Mesendoderm (in vitro differentiated cells): ENCODE measurements around the gene PAX9.
A peak's percentile ranks its signal among the peaks of the same experiment; 100 is the strongest.

Source experiments
- DNase-seq: peaks from one replicate; pipeline ENCODE4 v3.0.0; 2013
- H2AK5ac ChIP-seq: 2 replicates; pipeline ENCODE4 v1.6.1; 2013; ENCODE audit warnings: low read length, inconsistent platforms
- H2BK120ac ChIP-seq: 2 replicates; pipeline ENCODE4 v1.6.1; 2013; ENCODE audit warnings: low read depth, mild to moderate bottlenecking, low read length, moderate library complexity, mixed read lengths
- H2BK15ac ChIP-seq: replicated peaks from 2 replicates; pipeline ENCODE4 v1.6.1; 2013; ENCODE audit warnings: low read depth, mild to moderate bottlenecking, moderate library complexity
- H2BK5ac ChIP-seq: 2 replicates; pipeline ENCODE4 v1.6.1; 2013; ENCODE audit warnings: low read length, inconsistent platforms
- H3K18ac ChIP-seq: 2 replicates; pipeline ENCODE4 v1.6.1; 2013; ENCODE audit warnings: mild to moderate bottlenecking, low read length, mixed read lengths
- H3K23ac ChIP-seq: one replicate; pipeline ENCODE4 v1.6.1; 2013; ENCODE audit warnings: low read length
- H3K27ac ChIP-seq: 2 replicates; pipeline ENCODE4 v1.5.1; 2013; ENCODE audit warnings: low read depth, mild to moderate bottlenecking, inconsistent platforms, low read length, moderate library complexity
- H3K27me3 ChIP-seq: 2 replicates; pipeline ENCODE4 v1.6.1; 2013; ENCODE audit warnings: low read length, control low read depth, mild to moderate bottlenecking, inconsistent platforms; ENCODE audit not compliant: insufficient read depth, poor library complexity
- H3K36me3 ChIP-seq: 2 replicates; pipeline ENCODE4 v1.6.1; 2013; ENCODE audit warnings: low read length, inconsistent platforms; ENCODE audit not compliant: control insufficient read depth, insufficient read depth
- H3K4ac ChIP-seq: one replicate; pipeline ENCODE4 v1.6.1; 2013; ENCODE audit warnings: low read depth, mild to moderate bottlenecking, low read length, moderate library complexity
- H3K4me1 ChIP-seq: 2 replicates; pipeline ENCODE4 v1.6.1; 2013; ENCODE audit warnings: low read depth, low read length, inconsistent platforms; ENCODE audit not compliant: control insufficient read depth
- H3K4me2 ChIP-seq: 2 replicates; pipeline ENCODE4 v1.6.1; 2013; ENCODE audit warnings: low read length
- H3K4me3 ChIP-seq: 2 replicates; pipeline ENCODE4 v1.5.1; 2013; ENCODE audit warnings: mild to moderate bottlenecking, low read length
- H3K56ac ChIP-seq: one replicate; pipeline ENCODE4 v1.6.1; 2013; ENCODE audit warnings: low read length
- H3K79me1 ChIP-seq: 2 replicates; pipeline ENCODE4 v1.6.1; 2013; ENCODE audit warnings: low read length, inconsistent platforms
- H3K79me2 ChIP-seq: 2 replicates; pipeline ENCODE4 v1.6.1; 2013; ENCODE audit warnings: mild to moderate bottlenecking, low read length; ENCODE audit not compliant: control insufficient read depth, insufficient read depth
- H3K9ac ChIP-seq: 2 replicates; pipeline ENCODE4 v1.6.1; 2013; ENCODE audit warnings: low read length, inconsistent platforms
- H4K5ac ChIP-seq: one replicate; pipeline ENCODE4 v1.6.1; 2013; ENCODE audit warnings: low read length
- H4K8ac ChIP-seq: one replicate; pipeline ENCODE4 v1.6.1; 2013; ENCODE audit warnings: low read depth, mild to moderate bottlenecking, control low read depth, low read length, moderate library complexity
- WGBS: extraction: QIAGEN DNeasy Blood & Tissue Kit; methylation state at CpG from one replicate; pipeline ENCODE4 v1.1.7; 2013; ENCODE audit warnings: low lambda C conversion rate, missing lambda C conversion rate; ENCODE audit not compliant: insufficient coverage; ENCODE audit errors: extremely low coverage; 5-methylcytosine and 5-hydroxymethylcytosine counted together

Gene PAX9

GRCh38 chr14:36625436-36625835 lies 36.2 kb upstream of the PAX9 start:
- Histone ChIP-seq H3K4ac (no peak overlapping the region), H3K79me2 (no peaks in the 10 kb centered on the region), H3K56ac (no peak overlapping the region), H4K5ac (no peak overlapping the region), H2AK5ac (no peak overlapping the region), H3K23ac (no peak overlapping the region), H3K18ac (no peak overlapping the region), H3K79me1 (no peaks in the 10 kb centered on the region), H3K36me3 (no peaks in the 10 kb centered on the region), H2BK120ac (no peak overlapping the region), H2BK15ac (no peak overlapping the region), H3K4me3 (no peak overlapping the region), H4K8ac (no peak overlapping the region), H3K27ac (no peak overlapping the region), H2BK5ac (no peak overlapping the region), H3K4me2 (no peak overlapping the region), H3K4me1 (no peaks in the 10 kb centered on the region), H3K27me3 (no peaks in the 10 kb centered on the region), H3K9ac (no peak overlapping the region)
- WGBS = no CpG with 5 or more reads among the region's 4 CpGs
- DNase-seq = no peak

DNA sequence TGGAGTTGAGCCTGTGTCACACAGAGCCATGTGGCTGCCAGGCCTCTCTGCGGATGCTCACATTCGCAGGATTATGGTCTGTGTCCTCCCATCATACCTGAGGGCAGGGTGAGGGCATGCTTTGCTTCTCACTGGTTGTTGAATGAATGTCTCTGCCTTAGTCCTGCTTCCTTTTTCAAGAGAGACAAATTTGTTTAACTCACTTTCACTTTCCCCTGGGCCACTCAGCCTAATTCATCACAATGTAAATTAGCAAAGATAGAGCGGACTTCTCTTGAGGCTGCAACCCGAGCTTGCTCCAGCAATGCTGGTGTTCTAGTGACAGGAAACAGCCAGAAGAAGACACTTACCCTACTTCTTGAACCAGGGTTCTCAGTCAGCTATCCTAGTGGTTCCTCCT lies 35.5 kb upstream of the PAX9 start:
- H4K5ac ChIP-seq = no peak overlapping the region
- H3K4me2 ChIP-seq = no peak overlapping the region
- no peak overlapping the region for H2BK15ac ChIP-seq
- no peaks in the 10 kb centered on the region for H3K79me1 ChIP-seq
- H2BK120ac ChIP-seq = no peak overlapping the region
- no peaks in the 10 kb centered on the region for H3K36me3 ChIP-seq
- no peak overlapping the region for H3K4ac ChIP-seq
- no peak overlapping the region for H2AK5ac ChIP-seq
- no peak overlapping the region for H3K23ac ChIP-seq
- no peak overlapping the region for H3K18ac ChIP-seq
- no peak for DNase-seq
- H3K4me1 ChIP-seq = no peaks in the 10 kb centered on the region
- H3K9ac ChIP-seq = no peak overlapping the region
- H2BK5ac ChIP-seq = no peak overlapping the region
- H3K79me2 ChIP-seq = no peaks in the 10 kb centered on the region
- H3K56ac ChIP-seq = no peak overlapping the region
- no peak overlapping the region for H3K27ac ChIP-seq
- no peaks in the 10 kb centered on the region for H3K27me3 ChIP-seq
- no CpG with 5 or more reads among the region's 4 CpGs for WGBS
- H4K8ac ChIP-seq = no peak overlapping the region
- H3K4me3 ChIP-seq = no peak overlapping the region

DNA sequence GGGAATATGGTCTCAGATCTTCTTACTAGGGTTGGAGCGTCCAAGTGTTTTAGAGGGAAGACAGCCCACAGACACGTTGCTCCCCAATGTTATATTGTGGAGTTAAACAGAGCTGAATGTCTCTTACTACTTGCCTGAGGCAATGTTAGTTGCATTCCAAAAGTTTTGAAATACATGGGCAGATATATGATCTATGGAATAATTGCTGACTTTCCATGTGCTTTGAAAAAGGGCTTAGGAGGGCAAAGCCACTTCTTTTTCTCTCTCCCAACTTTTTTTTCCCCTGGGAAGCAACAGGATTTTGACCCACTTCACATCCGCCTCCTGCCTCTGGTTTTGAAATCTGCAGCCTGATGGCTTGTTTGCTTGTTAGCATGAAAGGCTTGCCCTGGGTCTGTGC lies 33.7 kb upstream of the PAX9 start:
- Histone ChIP-seq H3K4me3 (no peak overlapping the region), H3K79me2 (no peaks in the 10 kb centered on the region), H3K79me1 (no peaks in the 10 kb centered on the region), H2AK5ac (no peak overlapping the region), H3K27me3 (no peaks in the 10 kb centered on the region), H3K23ac (no peak overlapping the region), H4K5ac (no peak overlapping the region), H3K9ac (no peak overlapping the region), H3K56ac (no peak overlapping the region), H2BK5ac (no peak overlapping the region), H3K4me1 (no peaks in the 10 kb centered on the region), H3K18ac (no peak overlapping the region), H3K4ac (no peak overlapping the region), H3K27ac (no peak overlapping the region), H2BK15ac (no peak overlapping the region), H3K36me3 (no peaks in the 10 kb centered on the region), H4K8ac (no peak overlapping the region), H2BK120ac (no peak overlapping the region), H3K4me2 (no peak overlapping the region)
- WGBS = no CpG with 5 or more reads among the region's 3 CpGs
- no peak for DNase-seq

GRCh38 chr14:36633580-36633979 lies 28.1 kb upstream of the PAX9 start:
- no peaks in the 10 kb centered on the region for H3K79me2 ChIP-seq
- no peak overlapping the region for H4K5ac ChIP-seq
- no peak overlapping the region for H3K9ac ChIP-seq
- H3K56ac ChIP-seq = no peak overlapping the region
- H2AK5ac ChIP-seq = no peak overlapping the region
- no peak overlapping the region for H4K8ac ChIP-seq
- H3K27me3 ChIP-seq = no peaks in the 10 kb centered on the region
- H3K4me1 ChIP-seq = no peaks in the 10 kb centered on the region
- H3K18ac ChIP-seq = no peak overlapping the region
- no peak overlapping the region for H3K4me2 ChIP-seq
- WGBS = no CpG with 5 or more reads among the region's 3 CpGs
- no peaks in the 10 kb centered on the region for H3K36me3 ChIP-seq
- no peak overlapping the region for H3K23ac ChIP-seq
- H3K79me1 ChIP-seq = no peaks in the 10 kb centered on the region
- no peak overlapping the region for H2BK120ac ChIP-seq
- no peak overlapping the region for H3K27ac ChIP-seq
- H3K4me3 ChIP-seq = no peak overlapping the region
- no peak overlapping the region for H3K4ac ChIP-seq
- no peak overlapping the region for H2BK15ac ChIP-seq
- no peak overlapping the region for H2BK5ac ChIP-seq
- no peak for DNase-seq

DNA sequence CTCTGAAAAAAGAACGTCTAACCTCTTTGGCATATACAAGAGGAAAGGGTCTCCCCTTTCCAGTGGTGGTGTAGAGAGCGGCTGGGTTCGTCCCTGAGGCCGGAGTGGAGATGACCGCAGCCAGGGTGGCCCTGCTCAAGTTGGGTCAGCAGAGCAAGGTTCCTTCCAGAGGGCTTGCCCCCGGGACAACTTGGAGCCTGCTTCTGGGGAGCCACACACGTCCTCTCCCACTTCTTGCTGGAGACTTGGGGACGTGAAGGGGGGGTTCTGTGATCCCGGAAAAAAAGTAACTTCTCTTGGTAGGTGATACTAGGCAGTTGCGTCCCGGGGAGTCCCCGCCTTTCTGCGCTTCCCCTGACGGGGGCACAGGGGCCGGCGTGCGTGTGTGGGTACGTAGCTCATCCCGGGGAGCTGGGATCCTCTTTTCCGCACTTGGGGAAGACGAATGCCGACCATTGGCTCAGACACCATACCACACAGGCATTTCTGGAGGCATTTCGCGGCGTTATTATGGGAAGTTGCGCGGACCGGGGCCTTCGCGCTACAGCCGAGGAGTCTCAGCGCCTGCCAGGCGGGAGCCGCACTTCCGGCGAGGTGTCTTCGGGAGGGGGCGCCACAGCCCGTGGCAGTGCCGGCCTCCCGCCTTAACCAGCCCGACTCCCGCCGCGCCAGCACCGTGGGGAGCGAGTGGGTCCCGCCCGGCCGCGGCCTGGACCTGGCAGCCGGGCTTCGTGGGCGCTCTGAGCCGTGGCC lies 14.8 kb upstream of the PAX9 start:
- Histone ChIP-seq H3K4me3 (no peak overlapping the region), H3K27me3 (peaks cover 43% of the 10 kb centered on the region), H3K56ac (peak overlapping the region; percentile 79), H3K9ac (peak overlapping the region; percentile 52), H3K4ac (no peak overlapping the region), H3K36me3 (no peaks in the 10 kb centered on the region), H3K18ac (no peak overlapping the region), H2BK120ac (no peak overlapping the region), H3K27ac (no peak overlapping the region), H3K4me1 (no peaks in the 10 kb centered on the region), H4K8ac (no peak overlapping the region), H2BK5ac (no peak overlapping the region), H3K79me2 (no peaks in the 10 kb centered on the region), H3K79me1 (no peaks in the 10 kb centered on the region), H2AK5ac (no peak overlapping the region), H2BK15ac (no peak overlapping the region), H3K23ac (peak overlapping the region; percentile 85), H3K4me2 (peak overlapping the region; percentile 97), H4K5ac (no peak overlapping the region)
- DNase-seq = peak; percentile 28
- no CpG with 5 or more reads among the region's 55 CpGs for WGBS

DNA sequence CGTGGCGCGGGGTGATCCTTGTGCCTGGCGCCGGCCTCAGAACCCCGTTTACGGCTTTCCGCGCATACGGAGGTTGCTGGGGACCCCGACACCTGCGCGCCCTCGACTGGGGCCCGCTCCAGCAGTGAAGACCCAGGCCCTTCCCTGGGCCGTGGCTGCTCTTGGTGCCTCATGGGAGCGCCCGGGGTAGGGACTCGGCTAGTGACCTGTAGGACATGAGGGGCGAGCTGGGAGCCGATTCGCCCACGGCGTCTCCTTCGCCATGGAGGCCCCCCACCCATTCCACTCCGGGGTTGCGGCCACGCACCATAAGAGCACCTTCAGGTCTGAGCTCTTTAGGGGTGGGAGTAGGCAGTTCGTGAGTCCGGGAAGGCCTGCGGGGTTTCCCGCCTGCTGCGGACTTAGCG lies 14.2 kb upstream of the PAX9 start:
- H2AK5ac ChIP-seq = no peak overlapping the region
- no peak overlapping the region for H2BK15ac ChIP-seq
- H4K8ac ChIP-seq = no peak overlapping the region
- peak overlapping the region; percentile 62 for H3K9ac ChIP-seq
- no peak overlapping the region for H2BK5ac ChIP-seq
- DNase-seq = no peak
- H3K56ac ChIP-seq = peak overlapping the region; percentile 79
- no peak overlapping the region for H3K27ac ChIP-seq
- H4K5ac ChIP-seq = no peak overlapping the region
- H3K4me1 ChIP-seq = no peaks in the 10 kb centered on the region
- H3K4me3 ChIP-seq = peak overlapping the region; percentile 33
- H2BK120ac ChIP-seq = no peak overlapping the region
- no peak overlapping the region for H3K4ac ChIP-seq
- H3K4me2 ChIP-seq = peak overlapping the region; percentile 97
- WGBS = no CpG with 5 or more reads among the region's 34 CpGs
- H3K79me2 ChIP-seq = no peaks in the 10 kb centered on the region
- H3K79me1 ChIP-seq = no peaks in the 10 kb centered on the region
- H3K27me3 ChIP-seq = peaks cover 45% of the 10 kb centered on the region
- H3K23ac ChIP-seq = no peak overlapping the region
- H3K18ac ChIP-seq = no peak overlapping the region
- no peaks in the 10 kb centered on the region for H3K36me3 ChIP-seq
